Measurements from ENCODE around the gene EDN1.

EDN1 gene

GRCh38 chr6:12291071-12291838 lies 1.1 kb downstream of the EDN1 start:
- Histone ChIP-seq H3K4me1 (ENCODE audit: control insufficient read depth in 1 of 2, insufficient read depth in 1 of 2, low read depth in 1 of 2, low read length in 1 of 2) (peaks cover 19 to 20% of the 10 kb centered on the region in 2 experiments), H3K9me3 (no peaks in the 10 kb centered on the region), H3K27me3 (peaks cover 40% of the 10 kb centered on the region), H3K36me3 (no peaks in the 10 kb centered on the region), H3K4me3 (ENCODE audit: low read depth in 1 of 2, low read length in 1 of 2) (no peak overlapping the region), H3K27ac (no peak overlapping the region)
- TF ChIP-seq CTCF (IDR thresholded peaks at IDR 0.05), result no peak

DNA sequence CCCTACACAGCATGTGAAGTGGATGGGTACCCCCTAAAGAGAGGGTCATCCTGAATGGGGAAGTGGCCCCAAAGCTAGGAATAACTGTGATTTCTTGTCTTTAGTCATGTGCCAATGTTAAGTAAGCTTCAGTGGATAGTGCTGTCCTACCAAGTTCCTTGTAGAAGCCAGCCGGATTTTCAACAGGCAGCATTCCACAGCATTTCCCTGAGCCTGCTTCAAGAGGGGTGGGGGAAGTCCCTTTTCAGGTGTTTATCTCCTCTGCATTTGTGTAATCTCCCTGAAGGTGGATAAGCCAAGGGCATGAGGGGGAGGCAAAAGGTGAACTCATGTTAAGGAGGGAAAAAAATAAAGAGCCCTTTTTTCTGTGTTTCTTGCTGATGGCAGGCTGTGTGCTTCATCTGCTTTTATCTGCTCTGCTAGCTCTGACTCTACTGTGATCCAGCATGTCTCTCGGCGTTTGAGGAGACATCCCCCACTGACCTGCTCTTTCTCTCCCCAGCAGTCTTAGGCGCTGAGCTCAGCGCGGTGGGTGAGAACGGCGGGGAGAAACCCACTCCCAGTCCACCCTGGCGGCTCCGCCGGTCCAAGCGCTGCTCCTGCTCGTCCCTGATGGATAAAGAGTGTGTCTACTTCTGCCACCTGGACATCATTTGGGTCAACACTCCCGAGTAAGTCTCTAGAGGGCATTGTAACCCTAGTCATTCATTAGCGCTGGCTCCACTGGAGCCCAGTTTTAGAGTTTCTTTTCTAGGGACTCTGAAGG lies 1.9 kb downstream of the EDN1 start:
- no peak overlapping the region for H3K4me3 ChIP-seq (ENCODE audit: low read depth in 1 of 2, low read length in 1 of 2)
- H3K36me3 ChIP-seq, result no peaks in the 10 kb centered on the region
- H3K27me3 ChIP-seq, result peaks cover 40% of the 10 kb centered on the region
- no peak for TF ChIP-seq CTCF (IDR thresholded peaks at IDR 0.05)
- no peak overlapping the region for H3K27ac ChIP-seq
- peaks cover 15% of the 10 kb centered on the region in 2 experiments for H3K4me1 ChIP-seq (ENCODE audit: control insufficient read depth in 1 of 2, insufficient read depth in 1 of 2, low read depth in 1 of 2, low read length in 1 of 2)
- H3K9me3 ChIP-seq, result no peaks in the 10 kb centered on the region

- Histone ChIP-seq H3K9me3 (no peaks in the 10 kb centered on the region), H3K27ac (no peak overlapping the region), H3K27me3 (peaks cover 40% of the 10 kb centered on the region), H3K4me3 (ENCODE audit: low read depth in 1 of 2, low read length in 1 of 2) (no peak overlapping the region), H3K36me3 (no peaks in the 10 kb centered on the region), H3K4me1 (ENCODE audit: control insufficient read depth in 1 of 2, insufficient read depth in 1 of 2, low read depth in 1 of 2, low read length in 1 of 2) (peaks cover 15% of the 10 kb centered on the region in 2 experiments)
- TF ChIP-seq CTCF (IDR thresholded peaks at IDR 0.05), result no peak
Measured at GRCh38 chr6:12293235-12293930, 3.2 kb downstream of the EDN1 start.

GRCh38 chr6:12293931-12294807 lies 4.0 kb downstream of the EDN1 start:
- H3K27ac ChIP-seq, result no peak overlapping the region
- H3K36me3 ChIP-seq, result no peaks in the 10 kb centered on the region
- peaks cover 12 to 13% of the 10 kb centered on the region in 2 experiments for H3K4me1 ChIP-seq (ENCODE audit: control insufficient read depth in 1 of 2, insufficient read depth in 1 of 2, low read depth in 1 of 2, low read length in 1 of 2)
- no peak for TF ChIP-seq CTCF (IDR thresholded peaks at IDR 0.05)
- no peaks in the 10 kb centered on the region for H3K9me3 ChIP-seq
- H3K4me3 ChIP-seq (ENCODE audit: low read depth in 1 of 2, low read length in 1 of 2), result no peak overlapping the region
- peaks cover 40% of the 10 kb centered on the region for H3K27me3 ChIP-seq

Data from neutrophil (primary cell).